Astrocyte (in vitro differentiated cells and primary cell): ENCODE data around the gene XPNPEP1. TPM values are rescaled to one million over a fixed set of nuclear protein-coding genes. Genes with fewer than 3 reads are reported as not detected.

ENCODE experiments used
- DNase-seq: peaks from one replicate; pipeline ENCODE4 v3.0.0-alpha.2; 2010; ENCODE audit warnings: low read depth
- FAIRE-seq: peaks from 2 replicates; lab custom pipeline; 2011; peaks lifted over from hg19 to GRCh38; lab: Jason Lieb, UNC
- H2AFZ ChIP-seq: 2 replicates; pipeline ENCODE4 v1.6.0; 2012; ENCODE audit warnings: low read depth, low read length, inconsistent platforms
- H3K27ac ChIP-seq: 2 replicates; pipeline ENCODE4 v1.5.1; 2011; ENCODE audit warnings: low read depth, low read length, inconsistent platforms
- H3K27me3 ChIP-seq: 2 replicates; pipeline ENCODE4 v1.6.0; 2011; ENCODE audit warnings: low read length, inconsistent platforms; ENCODE audit not compliant: insufficient read depth
- H3K36me3 ChIP-seq: 2 replicates; pipeline ENCODE4 v1.5.1; 2011; ENCODE audit warnings: low read length, inconsistent platforms; ENCODE audit not compliant: insufficient read depth
- H3K4me1 ChIP-seq: 2 replicates; pipeline ENCODE4 v1.5.1; 2011; ENCODE audit warnings: low read length, inconsistent platforms; ENCODE audit not compliant: insufficient read depth
- H3K4me2 ChIP-seq: 2 replicates; pipeline ENCODE4 v1.6.0; 2012; ENCODE audit warnings: low read length, inconsistent platforms
- H3K4me3 ChIP-seq: 2 replicates; pipeline ENCODE4 v1.5.1; 2011; ENCODE audit warnings: low read depth, mild to moderate bottlenecking, low read length, inconsistent platforms; ENCODE audit not compliant: insufficient read depth
- H3K79me2 ChIP-seq: 2 replicates; pipeline ENCODE4 v1.6.0; 2012; ENCODE audit warnings: mild to moderate bottlenecking, low read length, inconsistent platforms; ENCODE audit not compliant: insufficient read depth
- H3K9ac ChIP-seq: 2 replicates; pipeline ENCODE4 v1.6.0; 2012; ENCODE audit warnings: mild to moderate bottlenecking, low read length, inconsistent platforms
- H3K9me3 ChIP-seq: 2 replicates; pipeline ENCODE4 v1.5.1; 2012; ENCODE audit warnings: low read depth, mild to moderate bottlenecking, low read length, inconsistent platforms; ENCODE audit not compliant: insufficient read depth
- H4K20me1 ChIP-seq: 2 replicates; pipeline ENCODE4 v1.6.0; 2012; ENCODE audit warnings: low read length, inconsistent platforms; ENCODE audit not compliant: insufficient read depth
- H3K27ac Mint-ChIP-seq: one replicate; pipeline ENCODE4 v1.8.0; 2021; ENCODE audit warnings: mild to moderate bottlenecking, mixed read lengths; ENCODE audit not compliant: unreplicated experiment
- H3K27me3 Mint-ChIP-seq: one replicate; pipeline ENCODE4 v1.8.0; 2021; ENCODE audit warnings: low read depth, mixed read lengths; ENCODE audit not compliant: unreplicated experiment
- H3K36me3 Mint-ChIP-seq: one replicate; pipeline ENCODE4 v1.8.0; 2021; ENCODE audit warnings: low read depth, mixed read lengths; ENCODE audit not compliant: unreplicated experiment
- H3K4me1 Mint-ChIP-seq: one replicate; pipeline ENCODE4 v1.8.0; 2021; ENCODE audit warnings: low read depth, mixed read lengths; ENCODE audit not compliant: unreplicated experiment
- H3K4me3 Mint-ChIP-seq: one replicate; pipeline ENCODE4 v1.8.0; 2021; ENCODE audit warnings: mild to moderate bottlenecking, moderate library complexity, mixed read lengths; ENCODE audit not compliant: unreplicated experiment
- H3K9me3 Mint-ChIP-seq: one replicate; pipeline ENCODE4 v1.8.0; 2021; ENCODE audit warnings: mild to moderate bottlenecking, mixed read lengths; ENCODE audit not compliant: unreplicated experiment
- CTCF ChIP-seq: IDR thresholded peaks from 2 replicates; pipeline ENCODE4 v1.5.1; 2011; ENCODE audit warnings: low read depth, mild to moderate bottlenecking, inconsistent platforms, low read length, moderate library complexity; ENCODE audit not compliant: insufficient read depth
- EZH2 ChIP-seq: IDR thresholded peaks from 2 replicates; pipeline ENCODE4 v1.6.1; 2012; ENCODE audit warnings: mild to moderate bottlenecking, low read length, inconsistent platforms; ENCODE audit not compliant: insufficient read depth
- total RNA-seq: library from RNA; stranded (reverse); gene quantifications from 2 replicates; pipeline ENCODE4 v1.2.1, GENCODE V29; 2021

The XPNPEP1 gene
- total RNA-seq, 1 donor from 2014 or later: 100 TPM

DNA sequence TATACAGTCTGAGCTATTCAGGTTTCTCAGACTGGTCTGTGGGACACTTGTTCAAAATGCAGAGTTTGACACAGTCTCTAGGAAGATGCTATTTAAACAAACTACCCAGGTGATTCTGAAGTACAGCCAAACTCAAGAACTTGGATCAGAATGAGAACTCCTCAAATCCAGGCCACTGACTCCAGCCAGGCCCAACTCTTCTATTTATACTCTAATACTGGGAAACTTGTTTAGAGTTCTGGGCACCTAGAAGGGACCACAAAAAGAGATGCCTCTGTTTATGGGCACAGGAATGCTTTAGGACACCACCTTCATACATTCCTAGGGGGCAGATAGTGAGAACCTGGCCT lies 44.4 kb upstream of the XPNPEP1 start:
- DNase-seq (no peak), FAIRE-seq (no peak)
- Histone ChIP-seq H3K36me3 (no peaks in the 10 kb centered on the region), H4K20me1 (no peaks in the 10 kb centered on the region), H3K4me3 (peak overlapping the region; percentile 41), H2AFZ (no peak overlapping the region), H3K9me3 (no peaks in the 10 kb centered on the region), H3K4me1 (peaks cover 33% of the 10 kb centered on the region), H3K27ac (peak overlapping the region; percentile 83), H3K27me3 (no peaks in the 10 kb centered on the region), H3K4me2 (peak overlapping the region; percentile 83), H3K9ac (peak overlapping the region; percentile 74), H3K79me2 (no peaks in the 10 kb centered on the region)
- no peaks in the 10 kb centered on the region for H3K27me3 Mint-ChIP-seq
- H3K9me3 Mint-ChIP-seq: no peaks in the 10 kb centered on the region
- peaks cover 4% of the 10 kb centered on the region for H3K36me3 Mint-ChIP-seq
- H3K4me3 Mint-ChIP-seq: no peak overlapping the region
- TF ChIP-seq EZH2 (no peak), CTCF (no peak)
- peaks cover 24% of the 10 kb centered on the region for H3K4me1 Mint-ChIP-seq
- peak overlapping the region; percentile 92 for H3K27ac Mint-ChIP-seq

GRCh38 chr10:109966961-109967738 lies 43.8 kb upstream of the XPNPEP1 start:
- Mint-ChIP-seq H3K36me3 (peaks cover 4% of the 10 kb centered on the region), H3K27ac (peak overlapping the region; percentile 92), H3K4me3 (no peak overlapping the region), H3K9me3 (no peaks in the 10 kb centered on the region), H3K4me1 (peaks cover 30% of the 10 kb centered on the region), H3K27me3 (no peaks in the 10 kb centered on the region)
- no peaks in the 10 kb centered on the region for H3K36me3 ChIP-seq
- DNase-seq (peak; percentile 72), FAIRE-seq (peak; percentile 78)
- H3K4me1 ChIP-seq: peaks cover 39% of the 10 kb centered on the region
- no peaks in the 10 kb centered on the region for H4K20me1 ChIP-seq
- peak overlapping the region; percentile 30 for H2AFZ ChIP-seq
- H3K27me3 ChIP-seq: no peaks in the 10 kb centered on the region
- peak overlapping the region; percentile 83 for H3K4me2 ChIP-seq
- no peaks in the 10 kb centered on the region for H3K79me2 ChIP-seq
- peak overlapping the region; percentile 83 for H3K27ac ChIP-seq
- TF ChIP-seq CTCF (no peak), EZH2 (no peak)
- H3K9ac ChIP-seq: peak overlapping the region; percentile 74
- H3K4me3 ChIP-seq: peak overlapping the region; percentile 41
- H3K9me3 ChIP-seq: no peaks in the 10 kb centered on the region

GRCh38 chr10:109964318-109964717 lies 41.0 kb upstream of the XPNPEP1 start:
- Histone ChIP-seq H3K4me1 (peaks cover 53% of the 10 kb centered on the region), H3K36me3 (no peaks in the 10 kb centered on the region), H3K4me2 (no peak overlapping the region), H4K20me1 (no peaks in the 10 kb centered on the region), H3K27me3 (no peaks in the 10 kb centered on the region), H3K9ac (no peak overlapping the region), H3K79me2 (no peaks in the 10 kb centered on the region), H3K9me3 (no peaks in the 10 kb centered on the region), H3K4me3 (no peak overlapping the region), H2AFZ (no peak overlapping the region), H3K27ac (no peak overlapping the region)
- Mint-ChIP-seq H3K27ac (no peak overlapping the region), H3K9me3 (no peaks in the 10 kb centered on the region), H3K4me3 (no peak overlapping the region), H3K36me3 (peaks cover 4% of the 10 kb centered on the region), H3K4me1 (peaks cover 45% of the 10 kb centered on the region), H3K27me3 (no peaks in the 10 kb centered on the region)
- FAIRE-seq: no peak
- DNase-seq: no peak
- TF ChIP-seq EZH2 (no peak), CTCF (no peak)
